ENCODE measurements around the gene ZNF546.

Gene ZNF546

GRCh38 chr19:40056505-40056904, 59.6 kb downstream of the ZNF546 start:
- DNase-seq: no peak

- no peak for DNase-seq
Observed at GRCh38 chr19:40057166-40057565, 60.3 kb downstream of the ZNF546 start.

GRCh38 chr19:40059624-40060023, 62.8 kb downstream of the ZNF546 start:
- no peak for DNase-seq

GRCh38 chr19:40070058-40070457, 73.2 kb downstream of the ZNF546 start:
- DNase-seq: no peak

Measured in EL (cell line).